GM19463 (cell line): Measurements from ENCODE around the gene COL5A1.

Experiments used
- ATAC-seq: cut with Tn5 transposase; IDR thresholded peaks from one replicate; pipeline ENCODE4 v1.9.1; 2021; ENCODE audit warnings: mild to moderate bottlenecking, moderate library complexity; ENCODE audit not compliant: unreplicated experiment

The COL5A1 gene

GRCh38 chr9:134757216-134757975 is 115.8 kb downstream of the COL5A1 start:
- ATAC-seq = no peak

GRCh38 chr9:134758949-134759607 is 117.5 kb downstream of the COL5A1 start:
- ATAC-seq = no peak

- no peak for ATAC-seq
Observed at GRCh38 chr9:134759913-134760312, 118.3 kb downstream of the COL5A1 start.

GRCh38 chr9:134760750-134761420 is 119.3 kb downstream of the COL5A1 start:
- ATAC-seq = no peak

GRCh38 chr9:134764473-134765269 is 123.1 kb downstream of the COL5A1 start:
- ATAC-seq = no peak

GRCh38 chr9:134765785-134766184 is 124.2 kb downstream of the COL5A1 start:
- ATAC-seq = no peak

- no peak for ATAC-seq
Observed at GRCh38 chr9:134766587-134766986, 125.0 kb downstream of the COL5A1 start.

- no peak for ATAC-seq
Observed at GRCh38 chr9:134768332-134768708, 126.7 kb downstream of the COL5A1 start.

- ATAC-seq = no peak
Observed at GRCh38 chr9:134768709-134769351, 127.2 kb downstream of the COL5A1 start.

GRCh38 chr9:134770972-134771971 is 129.7 kb downstream of the COL5A1 start:
- no peak for ATAC-seq

- no peak for ATAC-seq
Observed at GRCh38 chr9:134772331-134772730, 130.7 kb downstream of the COL5A1 start.

GRCh38 chr9:134773842-134774241 is 132.2 kb downstream of the COL5A1 start:
- ATAC-seq = no peak

- no peak for ATAC-seq
Observed at GRCh38 chr9:134774410-134774809, 132.8 kb downstream of the COL5A1 start.

- ATAC-seq = no peak
Observed at GRCh38 chr9:134775081-134775951, 133.7 kb downstream of the COL5A1 start.

GRCh38 chr9:134776080-134776796 is 134.6 kb downstream of the COL5A1 start:
- ATAC-seq = no peak

GRCh38 chr9:134777153-134777552 is 135.6 kb downstream of the COL5A1 start:
- no peak for ATAC-seq

- no peak for ATAC-seq
Observed at GRCh38 chr9:134778156-134778555, 136.6 kb downstream of the COL5A1 start.
